Pancreas (tissue), 10 donors: ENCODE results near the gene PARP15. TPM values are rescaled to one million over a fixed set of nuclear protein-coding genes. Genes with fewer than 3 reads are reported as not detected.

Source experiments
- ATAC-seq, 4 donors: fragments of 200-7000 bp; cut with Tn5 transposase; one replicate each; pipeline versions ENCODE4 v1.8.0 to v1.9.1; 2020; ENCODE audit warnings: mild to moderate bottlenecking in 4 of 4, moderate library complexity in 4 of 4
- DNase-seq, 6 donors: peaks; one replicate each; pipeline ENCODE4 v3.0.0-alpha.2; 2020
- FAIRE-seq: peaks from 2 replicates; lab custom pipeline; 2012; peaks lifted over from hg19 to GRCh38; lab: Jason Lieb, UNC
- H3K27ac ChIP-seq, 4 donors: fragments of 200-600 bp; sonication (generic); 1 replicate in 3 of 4; 2 replicates in 1 of 4; pipeline versions ENCODE4 v1.5.0 to v1.8.0; 2020
- H3K27me3 ChIP-seq, 4 donors: fragments of 200-600 bp; one replicate each; pipeline ENCODE4 v1.8.0; 2021
- H3K36me3 ChIP-seq, 3 donors: fragments of 200-600 bp; sonication (generic) in 1 of 3; one replicate each; pipeline versions ENCODE4 v1.5.0 to v1.8.0; 2020 to 2021
- H3K4me1 ChIP-seq, 3 donors: fragments of 200-600 bp; one replicate each; pipeline ENCODE4 v1.8.0; 2021
- H3K4me3 ChIP-seq, 4 donors: fragments of 200-600 bp; sonication (generic) in 2 of 4; one replicate each; pipeline versions ENCODE4 v1.5.0 to v1.8.0; 2020 to 2021
- H3K9me3 ChIP-seq, 4 donors: fragments of 200-600 bp; one replicate each; pipeline ENCODE4 v1.8.0; 2021
- WGBS, 2 donors: extraction: QIAGEN DNeasy Blood & Tissue Kit; methylation state at CpG; one replicate each; pipeline ENCODE4 v1.1.7; 2013; 5-methylcytosine and 5-hydroxymethylcytosine counted together
- intact Hi-C, 3 donors: fragments of 100-400 bp; cut with DNase I; formaldehyde crosslinking; loops; one replicate each; pipeline versions ENCODE4 v1.11.1 to v1.14.2; 2022
- polyA plus RNA-seq, 2 donors: library from polyadenylated mRNA; stranded (reverse); fragments of 200-250 nt; gene quantifications; one replicate each; pipeline ENCODE4 v1.2.3, GENCODE V29; 2013
- total RNA-seq, 6 donors: library from RNA; stranded (reverse); fragmentation: NEBNext Ultra II Directional in 4 of 6; extraction: Animal tissue kit (Norgen Biotek cat#: 25700) in 4 of 6; gene quantifications; one replicate each; pipeline versions ENCODE4 v1.2.1 to v1.2.4, GENCODE V29; 2021 to 2023
- TF ChIP-seq, protein P1 (sequence below), 4 donors: fragments of 200-600 bp; sonication (generic) in 3 of 4; IDR thresholded peaks; one replicate each; pipeline versions ENCODE4 v1.5.0 to v1.8.0; 2021; ENCODE audit warnings: antibody characterized with exemption in 4 of 4
- donor health status: healthy with polysubstance abuse.
- donor health status: DM: no; HTN: no; CAD: no; lungs with moderate emphysema.
- donor health status: DM: no; HTN: no; CAD: no.
- donor health status: control.
- donor health status: control.
- donor health status: Bipolar disorder and iron deficiency.
- donor health status: DM: yes; HTN: yes; CAD: no.
- donor health status: DM: no; HTN: no; CAD: no.
- donor health status: DM: no; HTN: no; CAD: no.
- donor health status: DM: yes; HTN: yes; CAD: no.

PARP15 gene
- total and polyA plus RNA-seq, 8 donors = 0.14 to 0.80 (median 0.62) TPM

- ATAC-seq (peak; percentile 67 to 86 (median 76)), FAIRE-seq (no peak), DNase-seq (peak; percentile 70 to 81 (median 78))
- Histone ChIP-seq H3K4me3 (peak overlapping the region in 2 of 4 donors; percentile 58 to 80), H3K9me3 (no peaks in the 10 kb centered on the region), H3K27ac (peak overlapping the region; percentile 74 to 96 (median 88)), H3K36me3 (no peaks in the 10 kb centered on the region), H3K27me3 (no peaks in the 10 kb centered on the region), H3K4me1 (peaks cover 0 to 16% (median 0%) of the 10 kb centered on the region in 3 donors)
- TF ChIP-seq, protein P1, sequence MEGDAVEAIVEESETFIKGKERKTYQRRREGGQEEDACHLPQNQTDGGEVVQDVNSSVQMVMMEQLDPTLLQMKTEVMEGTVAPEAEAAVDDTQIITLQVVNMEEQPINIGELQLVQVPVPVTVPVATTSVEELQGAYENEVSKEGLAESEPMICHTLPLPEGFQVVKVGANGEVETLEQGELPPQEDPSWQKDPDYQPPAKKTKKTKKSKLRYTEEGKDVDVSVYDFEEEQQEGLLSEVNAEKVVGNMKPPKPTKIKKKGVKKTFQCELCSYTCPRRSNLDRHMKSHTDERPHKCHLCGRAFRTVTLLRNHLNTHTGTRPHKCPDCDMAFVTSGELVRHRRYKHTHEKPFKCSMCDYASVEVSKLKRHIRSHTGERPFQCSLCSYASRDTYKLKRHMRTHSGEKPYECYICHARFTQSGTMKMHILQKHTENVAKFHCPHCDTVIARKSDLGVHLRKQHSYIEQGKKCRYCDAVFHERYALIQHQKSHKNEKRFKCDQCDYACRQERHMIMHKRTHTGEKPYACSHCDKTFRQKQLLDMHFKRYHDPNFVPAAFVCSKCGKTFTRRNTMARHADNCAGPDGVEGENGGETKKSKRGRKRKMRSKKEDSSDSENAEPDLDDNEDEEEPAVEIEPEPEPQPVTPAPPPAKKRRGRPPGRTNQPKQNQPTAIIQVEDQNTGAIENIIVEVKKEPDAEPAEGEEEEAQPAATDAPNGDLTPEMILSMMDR (IDR thresholded peaks at IDR 0.05) = peak; percentile 36 to 65 (median 58)
- 8 to 9% methylated on average over 16 of the region's 16 CpGs for WGBS, 2 donors
- intact Hi-C loops = loop anchor here in 1 of 3 donors (5.0 kb wide), 1 partner anchor 117 kb away; the partner anchor contains the start of genes DTX3L and PARP9
Measured at GRCh38 chr3:122679085-122679881, 101.8 kb downstream of the PARP15 start.

DNA sequence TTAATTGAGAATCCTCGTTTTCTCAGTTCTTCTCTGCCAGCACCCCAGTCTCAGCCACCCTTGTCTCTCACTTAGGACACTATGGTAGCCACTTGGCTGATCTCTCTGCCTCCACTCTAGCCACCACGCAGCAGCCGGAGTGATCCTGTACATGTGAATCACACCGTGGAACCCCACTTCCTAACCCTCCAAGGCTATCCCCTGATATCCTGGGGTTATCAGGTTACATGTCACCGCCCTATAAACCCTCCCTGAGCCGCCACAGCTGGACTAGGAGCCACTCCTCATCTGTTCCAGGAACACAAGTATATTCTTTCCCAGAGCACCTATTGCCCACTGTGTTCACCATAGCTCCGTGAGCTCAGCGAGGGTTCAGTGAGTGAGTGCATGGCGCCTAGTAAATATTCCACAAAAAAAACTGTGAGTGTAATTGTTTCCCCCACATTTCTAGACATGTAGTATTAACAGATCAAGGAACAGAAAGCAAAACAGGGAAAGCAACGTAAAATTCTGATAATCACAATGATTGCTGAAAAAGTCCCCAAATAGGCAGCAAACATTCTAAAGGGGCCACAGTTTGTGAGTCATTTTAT is 102.5 kb downstream of the PARP15 start:
- WGBS, 2 donors = 12 to 15% methylated on average over 10 of the region's 10 CpGs
- ATAC-seq = peak; percentile 49 to 71 (median 62)
- intact Hi-C loops = loop anchor here in 2 of 3 donors (5.0 to 10.0 kb wide), 2 partner anchors 118 to 285 kb away; partner anchors contain the start of genes DTX3L (in 2 of the 2) and PARP9 (in 2 of the 2)
- H3K27ac ChIP-seq = peak overlapping the region; percentile 74 to 96 (median 88)
- H3K4me3 ChIP-seq = peak overlapping the region; percentile 58 to 88 (median 74)
- H3K36me3 ChIP-seq = no peaks in the 10 kb centered on the region
- no peak for FAIRE-seq
- H3K27me3 ChIP-seq = no peaks in the 10 kb centered on the region
- no peaks in the 10 kb centered on the region for H3K9me3 ChIP-seq
- peaks cover 0 to 16% (median 0%) of the 10 kb centered on the region in 3 donors for H3K4me1 ChIP-seq
- TF ChIP-seq, protein P1 (IDR thresholded peaks at IDR 0.05) = no peak
- DNase-seq = peak in 3 of 6 donors; percentile 32 to 39 (median 38)

DNA sequence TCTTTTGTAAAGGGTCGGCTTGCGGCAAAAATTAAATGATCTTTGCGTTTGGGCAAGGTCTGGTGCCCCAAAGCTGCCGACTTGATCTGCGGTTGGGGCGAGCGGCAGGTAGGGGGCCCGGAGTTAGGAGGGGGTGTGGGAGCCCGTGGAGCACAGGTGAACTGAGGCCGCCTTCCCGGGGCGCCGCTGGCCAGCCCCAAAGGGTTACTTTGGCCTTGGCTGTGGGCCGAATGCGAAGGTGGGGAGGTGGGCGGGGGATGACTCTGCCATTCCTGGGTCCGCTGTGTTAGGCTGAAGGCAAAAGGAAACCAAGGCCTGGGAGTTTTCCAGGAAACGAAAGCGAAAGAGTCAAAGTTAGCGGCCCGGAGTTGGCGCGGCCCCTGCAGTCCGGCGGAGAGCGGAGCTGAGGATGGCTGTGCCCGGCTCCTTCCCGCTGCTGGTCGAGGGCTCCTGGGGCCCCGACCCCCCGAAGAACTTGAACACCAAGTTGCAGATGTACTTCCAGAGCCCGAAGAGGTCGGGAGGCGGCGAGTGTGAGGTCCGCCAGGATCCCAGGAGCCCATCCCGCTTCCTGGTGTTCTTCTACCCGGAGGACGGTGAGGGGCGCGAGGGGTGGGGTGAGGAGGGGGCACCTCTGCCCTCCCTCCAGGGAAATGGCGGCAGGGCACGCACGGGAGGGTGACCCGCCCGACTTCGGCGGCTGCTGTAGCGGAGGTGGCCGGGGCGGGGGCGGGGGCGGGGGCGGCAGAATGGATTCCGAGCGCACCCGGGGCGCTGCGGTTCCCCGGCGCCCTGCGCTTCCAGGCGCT is 103.2 kb downstream of the PARP15 start, which contains the start of gene PARP14:
Gene PARP14 (plus strand): TSS at position 365 of the 809 bp plus-strand sequence. CDS start 45 bp downstream, at position 410.
- Histone ChIP-seq H3K4me3 (peak within 1 kb of the TSS; percentile 58 to 88 (median 74)), H3K27ac (peak within 1 kb of the TSS; percentile 74 to 96 (median 88)), H3K36me3 (no peaks in the 10 kb centered on the region), H3K27me3 (no peaks in the 10 kb centered on the region), H3K4me1 (peaks cover 0 to 16% (median 0%) of the 10 kb centered on the region in 3 donors), H3K9me3 (no peaks in the 10 kb centered on the region)
- ATAC-seq = peak; percentile 80 to 89 (median 84)
- no peak for FAIRE-seq
- intact Hi-C loops = loop anchor here in 1 of 3 donors (5.0 to 10.0 kb wide), 2 partner anchors 118 to 286 kb away; partner anchors contain the start of genes DTX3L and PARP9
- WGBS, 2 donors = 0% methylated on average over 63 of the region's 63 CpGs
- TF ChIP-seq, protein P1 (IDR thresholded peaks at IDR 0.05) = no peak
- peak; percentile 73 to 84 (median 79) for DNase-seq

- Histone ChIP-seq H3K4me1 (peaks cover 0 to 16% (median 0%) of the 10 kb centered on the region in 3 donors), H3K36me3 (peaks cover 0 to under 1% (median 0%) of the 10 kb centered on the region in 3 donors), H3K27me3 (no peaks in the 10 kb centered on the region), H3K9me3 (no peaks in the 10 kb centered on the region), H3K27ac (peak overlapping the region; percentile 74 to 96 (median 88)), H3K4me3 (peak overlapping the region; percentile 58 to 88 (median 74))
- 26 to 33% methylated on average over 24 of the region's 24 CpGs for WGBS, 2 donors
- TF ChIP-seq, protein P1 (IDR thresholded peaks at IDR 0.05) = no peak
- intact Hi-C loops = loop anchor here in 1 of 3 donors (5.0 to 10.0 kb wide), 2 partner anchors 119 to 287 kb away; partner anchors contain the start of genes DTX3L and PARP9
- ATAC-seq = no peak
- DNase-seq = no peak
- no peak for FAIRE-seq
Measured at GRCh38 chr3:122681284-122681973, 104.0 kb downstream of the PARP15 start.
